GM23338 (cell line): ENCODE measurements around the gene MCUR1.

ENCODE experiments used
- CREB1 ChIP-seq: fragments of 250-450 bp; sonication (Bioruptor Pico); IDR thresholded peaks from 2 replicates; pipeline ENCODE4 v1.5.0; 2020; ENCODE audit warnings: low read depth, mild to moderate bottlenecking, moderate library complexity
- EZH2 ChIP-seq: fragments of 200-600 bp; sonication (generic); IDR thresholded peaks from one replicate; pipeline ENCODE4 v1.8.0; 2017; ENCODE audit warnings: antibody characterized with exemption, mild to moderate bottlenecking, low read depth; ENCODE audit not compliant: unreplicated experiment
- EZH2phosphoT487 ChIP-seq: fragments of 200-600 bp; sonication (generic); IDR thresholded peaks from one replicate; pipeline ENCODE4 v1.8.1; 2018; ENCODE audit warnings: antibody characterized with exemption; ENCODE audit not compliant: unreplicated experiment
- JUNB ChIP-seq: IDR thresholded peaks from one replicate; pipeline ENCODE4 v1.6.1; 2016; ENCODE audit warnings: antibody characterized with exemption; ENCODE audit not compliant: unreplicated experiment
- NANOG ChIP-seq: IDR thresholded peaks from 2 replicates; pipeline ENCODE4 v1.6.1; 2016; ENCODE audit warnings: antibody characterized with exemption, borderline replicate concordance
- POLR2AphosphoS5 ChIP-seq: IDR thresholded peaks from 2 replicates; pipeline ENCODE4 v1.6.1; 2016; ENCODE audit warnings: antibody characterized with exemption, low read depth
- ZNF114 ChIP-seq: fragments of 250-450 bp; sonication (Bioruptor Pico); IDR thresholded peaks from 2 replicates; pipeline ENCODE4 v1.5.0; 2020; ENCODE audit warnings: mild to moderate bottlenecking, moderate library complexity
- ZNF331 ChIP-seq: fragments of 250-450 bp; sonication (Bioruptor Pico); IDR thresholded peaks from 2 replicates; pipeline ENCODE4 v1.5.0; 2020; ENCODE audit warnings: low read depth, mild to moderate bottlenecking, moderate library complexity
- TF ChIP-seq, protein P1 (sequence below), 2 experiments: fragments of 200-600 bp in 1 of 2; sonication (generic) in 1 of 2; conservative IDR thresholded peaks; 2 replicates each; pipeline versions ENCODE4 v1.5.1 to v1.6.1; 2016 to 2017; ENCODE audit warnings: antibody characterized with exemption in 2 of 2, low read depth in 2 of 2, mild to moderate bottlenecking in 2 of 2, moderate library complexity in 1 of 2
- TF ChIP-seq, protein P2 (sequence below): fragments of 250-450 bp; sonication (Bioruptor Pico); IDR thresholded peaks from 2 replicates; pipeline ENCODE4 v1.5.0; 2020; ENCODE audit warnings: mild to moderate bottlenecking, moderate library complexity
- TF ChIP-seq, protein P3 (sequence below): IDR thresholded peaks from 2 replicates; pipeline ENCODE4 v1.6.1; 2016; ENCODE audit warnings: antibody characterized with exemption
- TF ChIP-seq, protein P4 (sequence below): IDR thresholded peaks from one replicate; pipeline ENCODE4 v1.6.1; 2018; ENCODE audit warnings: antibody characterized with exemption; ENCODE audit not compliant: unreplicated experiment

- TF ChIP-seq, protein P1, sequence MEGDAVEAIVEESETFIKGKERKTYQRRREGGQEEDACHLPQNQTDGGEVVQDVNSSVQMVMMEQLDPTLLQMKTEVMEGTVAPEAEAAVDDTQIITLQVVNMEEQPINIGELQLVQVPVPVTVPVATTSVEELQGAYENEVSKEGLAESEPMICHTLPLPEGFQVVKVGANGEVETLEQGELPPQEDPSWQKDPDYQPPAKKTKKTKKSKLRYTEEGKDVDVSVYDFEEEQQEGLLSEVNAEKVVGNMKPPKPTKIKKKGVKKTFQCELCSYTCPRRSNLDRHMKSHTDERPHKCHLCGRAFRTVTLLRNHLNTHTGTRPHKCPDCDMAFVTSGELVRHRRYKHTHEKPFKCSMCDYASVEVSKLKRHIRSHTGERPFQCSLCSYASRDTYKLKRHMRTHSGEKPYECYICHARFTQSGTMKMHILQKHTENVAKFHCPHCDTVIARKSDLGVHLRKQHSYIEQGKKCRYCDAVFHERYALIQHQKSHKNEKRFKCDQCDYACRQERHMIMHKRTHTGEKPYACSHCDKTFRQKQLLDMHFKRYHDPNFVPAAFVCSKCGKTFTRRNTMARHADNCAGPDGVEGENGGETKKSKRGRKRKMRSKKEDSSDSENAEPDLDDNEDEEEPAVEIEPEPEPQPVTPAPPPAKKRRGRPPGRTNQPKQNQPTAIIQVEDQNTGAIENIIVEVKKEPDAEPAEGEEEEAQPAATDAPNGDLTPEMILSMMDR (conservative IDR thresholded peaks at IDR 0.05; ENCODE audit: low read depth in 2 of 2): peak; percentile 9 to 39; a peak in 2 of 4 replicates
- TF ChIP-seq POLR2AphosphoS5 (no peak), EZH2phosphoT487 (no peak), ZNF331 (CRISPR knock-in tag) (no peak), NANOG (no peak), EZH2 (no peak), ZNF114 (CRISPR knock-in tag) (no peak), CREB1 (0 out of 2 replicates have a peak, but pooled peaks have one; percentile 27), JUNB (no peak)
- TF ChIP-seq, protein P2, sequence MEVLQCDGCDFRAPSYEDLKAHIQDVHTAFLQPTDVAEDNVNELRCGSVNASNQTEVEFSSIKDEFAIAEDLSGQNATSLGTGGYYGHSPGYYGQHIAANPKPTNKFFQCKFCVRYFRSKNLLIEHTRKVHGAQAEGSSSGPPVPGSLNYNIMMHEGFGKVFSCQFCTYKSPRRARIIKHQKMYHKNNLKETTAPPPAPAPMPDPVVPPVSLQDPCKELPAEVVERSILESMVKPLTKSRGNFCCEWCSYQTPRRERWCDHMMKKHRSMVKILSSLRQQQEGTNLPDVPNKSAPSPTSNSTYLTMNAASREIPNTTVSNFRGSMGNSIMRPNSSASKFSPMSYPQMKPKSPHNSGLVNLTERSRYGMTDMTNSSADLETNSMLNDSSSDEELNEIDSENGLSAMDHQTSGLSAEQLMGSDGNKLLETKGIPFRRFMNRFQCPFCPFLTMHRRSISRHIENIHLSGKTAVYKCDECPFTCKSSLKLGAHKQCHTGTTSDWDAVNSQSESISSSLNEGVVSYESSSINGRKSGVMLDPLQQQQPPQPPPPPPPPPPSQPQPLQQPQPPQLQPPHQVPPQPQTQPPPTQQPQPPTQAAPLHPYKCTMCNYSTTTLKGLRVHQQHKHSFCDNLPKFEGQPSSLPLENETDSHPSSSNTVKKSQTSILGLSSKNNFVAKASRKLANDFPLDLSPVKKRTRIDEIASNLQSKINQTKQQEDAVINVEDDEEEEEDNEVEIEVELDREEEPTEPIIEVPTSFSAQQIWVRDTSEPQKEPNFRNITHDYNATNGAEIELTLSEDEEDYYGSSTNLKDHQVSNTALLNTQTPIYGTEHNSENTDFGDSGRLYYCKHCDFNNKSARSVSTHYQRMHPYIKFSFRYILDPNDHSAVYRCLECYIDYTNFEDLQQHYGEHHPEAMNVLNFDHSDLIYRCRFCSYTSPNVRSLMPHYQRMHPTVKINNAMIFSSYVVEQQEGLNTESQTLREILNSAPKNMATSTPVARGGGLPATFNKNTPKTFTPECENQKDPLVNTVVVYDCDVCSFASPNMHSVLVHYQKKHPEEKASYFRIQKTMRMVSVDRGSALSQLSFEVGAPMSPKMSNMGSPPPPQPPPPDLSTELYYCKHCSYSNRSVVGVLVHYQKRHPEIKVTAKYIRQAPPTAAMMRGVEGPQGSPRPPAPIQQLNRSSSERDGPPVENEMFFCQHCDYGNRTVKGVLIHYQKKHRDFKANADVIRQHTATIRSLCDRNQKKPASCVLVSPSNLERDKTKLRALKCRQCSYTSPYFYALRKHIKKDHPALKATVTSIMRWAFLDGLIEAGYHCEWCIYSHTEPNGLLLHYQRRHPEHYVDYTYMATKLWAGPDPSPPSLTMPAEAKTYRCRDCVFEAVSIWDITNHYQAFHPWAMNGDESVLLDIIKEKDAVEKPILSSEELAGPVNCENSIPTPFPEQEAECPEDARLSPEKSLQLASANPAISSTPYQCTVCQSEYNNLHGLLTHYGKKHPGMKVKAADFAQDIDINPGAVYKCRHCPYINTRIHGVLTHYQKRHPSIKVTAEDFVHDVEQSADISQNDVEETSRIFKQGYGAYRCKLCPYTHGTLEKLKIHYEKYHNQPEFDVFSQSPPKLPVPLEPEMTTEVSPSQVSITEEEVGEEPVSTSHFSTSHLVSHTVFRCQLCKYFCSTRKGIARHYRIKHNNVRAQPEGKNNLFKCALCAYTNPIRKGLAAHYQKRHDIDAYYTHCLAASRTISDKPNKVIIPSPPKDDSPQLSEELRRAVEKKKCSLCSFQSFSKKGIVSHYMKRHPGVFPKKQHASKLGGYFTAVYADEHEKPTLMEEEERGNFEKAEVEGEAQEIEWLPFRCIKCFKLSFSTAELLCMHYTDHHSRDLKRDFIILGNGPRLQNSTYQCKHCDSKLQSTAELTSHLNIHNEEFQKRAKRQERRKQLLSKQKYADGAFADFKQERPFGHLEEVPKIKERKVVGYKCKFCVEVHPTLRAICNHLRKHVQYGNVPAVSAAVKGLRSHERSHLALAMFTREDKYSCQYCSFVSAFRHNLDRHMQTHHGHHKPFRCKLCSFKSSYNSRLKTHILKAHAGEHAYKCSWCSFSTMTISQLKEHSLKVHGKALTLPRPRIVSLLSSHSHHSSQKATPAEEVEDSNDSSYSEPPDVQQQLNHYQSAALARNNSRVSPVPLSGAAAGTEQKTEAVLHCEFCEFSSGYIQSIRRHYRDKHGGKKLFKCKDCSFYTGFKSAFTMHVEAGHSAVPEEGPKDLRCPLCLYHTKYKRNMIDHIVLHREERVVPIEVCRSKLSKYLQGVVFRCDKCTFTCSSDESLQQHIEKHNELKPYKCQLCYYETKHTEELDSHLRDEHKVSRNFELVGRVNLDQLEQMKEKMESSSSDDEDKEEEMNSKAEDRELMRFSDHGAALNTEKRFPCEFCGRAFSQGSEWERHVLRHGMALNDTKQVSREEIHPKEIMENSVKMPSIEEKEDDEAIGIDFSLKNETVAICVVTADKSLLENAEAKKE (CRISPR knock-in tag): no peak
- TF ChIP-seq, protein P3, sequence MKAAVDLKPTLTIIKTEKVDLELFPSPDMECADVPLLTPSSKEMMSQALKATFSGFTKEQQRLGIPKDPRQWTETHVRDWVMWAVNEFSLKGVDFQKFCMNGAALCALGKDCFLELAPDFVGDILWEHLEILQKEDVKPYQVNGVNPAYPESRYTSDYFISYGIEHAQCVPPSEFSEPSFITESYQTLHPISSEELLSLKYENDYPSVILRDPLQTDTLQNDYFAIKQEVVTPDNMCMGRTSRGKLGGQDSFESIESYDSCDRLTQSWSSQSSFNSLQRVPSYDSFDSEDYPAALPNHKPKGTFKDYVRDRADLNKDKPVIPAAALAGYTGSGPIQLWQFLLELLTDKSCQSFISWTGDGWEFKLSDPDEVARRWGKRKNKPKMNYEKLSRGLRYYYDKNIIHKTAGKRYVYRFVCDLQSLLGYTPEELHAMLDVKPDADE: no peak
- TF ChIP-seq, protein P4, sequence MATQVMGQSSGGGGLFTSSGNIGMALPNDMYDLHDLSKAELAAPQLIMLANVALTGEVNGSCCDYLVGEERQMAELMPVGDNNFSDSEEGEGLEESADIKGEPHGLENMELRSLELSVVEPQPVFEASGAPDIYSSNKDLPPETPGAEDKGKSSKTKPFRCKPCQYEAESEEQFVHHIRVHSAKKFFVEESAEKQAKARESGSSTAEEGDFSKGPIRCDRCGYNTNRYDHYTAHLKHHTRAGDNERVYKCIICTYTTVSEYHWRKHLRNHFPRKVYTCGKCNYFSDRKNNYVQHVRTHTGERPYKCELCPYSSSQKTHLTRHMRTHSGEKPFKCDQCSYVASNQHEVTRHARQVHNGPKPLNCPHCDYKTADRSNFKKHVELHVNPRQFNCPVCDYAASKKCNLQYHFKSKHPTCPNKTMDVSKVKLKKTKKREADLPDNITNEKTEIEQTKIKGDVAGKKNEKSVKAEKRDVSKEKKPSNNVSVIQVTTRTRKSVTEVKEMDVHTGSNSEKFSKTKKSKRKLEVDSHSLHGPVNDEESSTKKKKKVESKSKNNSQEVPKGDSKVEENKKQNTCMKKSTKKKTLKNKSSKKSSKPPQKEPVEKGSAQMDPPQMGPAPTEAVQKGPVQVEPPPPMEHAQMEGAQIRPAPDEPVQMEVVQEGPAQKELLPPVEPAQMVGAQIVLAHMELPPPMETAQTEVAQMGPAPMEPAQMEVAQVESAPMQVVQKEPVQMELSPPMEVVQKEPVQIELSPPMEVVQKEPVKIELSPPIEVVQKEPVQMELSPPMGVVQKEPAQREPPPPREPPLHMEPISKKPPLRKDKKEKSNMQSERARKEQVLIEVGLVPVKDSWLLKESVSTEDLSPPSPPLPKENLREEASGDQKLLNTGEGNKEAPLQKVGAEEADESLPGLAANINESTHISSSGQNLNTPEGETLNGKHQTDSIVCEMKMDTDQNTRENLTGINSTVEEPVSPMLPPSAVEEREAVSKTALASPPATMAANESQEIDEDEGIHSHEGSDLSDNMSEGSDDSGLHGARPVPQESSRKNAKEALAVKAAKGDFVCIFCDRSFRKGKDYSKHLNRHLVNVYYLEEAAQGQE: no peak
These were observed 45.7 kb upstream of the MCUR1 start for GRCh38 chr6:13859871-13860555.
